HG03460 (cell line): ENCODE measurements around the gene VCPKMT.
A peak's percentile ranks its signal among the peaks of the same experiment; 100 is the strongest.
"Not testable (repeated sequence)": the region's sequence is repeated elsewhere in the genome, so short reads cannot be mapped to it uniquely, and the experiment has no call there.

ENCODE experiments used
- ATAC-seq: cut with Tn5 transposase; IDR thresholded peaks from one replicate; pipeline ENCODE4 v1.9.1; 2021; ENCODE audit not compliant: unreplicated experiment

Gene VCPKMT

GRCh38 chr14:50092006-50092555, 24.3 kb downstream of the VCPKMT start:
- no peak for ATAC-seq

DNA sequence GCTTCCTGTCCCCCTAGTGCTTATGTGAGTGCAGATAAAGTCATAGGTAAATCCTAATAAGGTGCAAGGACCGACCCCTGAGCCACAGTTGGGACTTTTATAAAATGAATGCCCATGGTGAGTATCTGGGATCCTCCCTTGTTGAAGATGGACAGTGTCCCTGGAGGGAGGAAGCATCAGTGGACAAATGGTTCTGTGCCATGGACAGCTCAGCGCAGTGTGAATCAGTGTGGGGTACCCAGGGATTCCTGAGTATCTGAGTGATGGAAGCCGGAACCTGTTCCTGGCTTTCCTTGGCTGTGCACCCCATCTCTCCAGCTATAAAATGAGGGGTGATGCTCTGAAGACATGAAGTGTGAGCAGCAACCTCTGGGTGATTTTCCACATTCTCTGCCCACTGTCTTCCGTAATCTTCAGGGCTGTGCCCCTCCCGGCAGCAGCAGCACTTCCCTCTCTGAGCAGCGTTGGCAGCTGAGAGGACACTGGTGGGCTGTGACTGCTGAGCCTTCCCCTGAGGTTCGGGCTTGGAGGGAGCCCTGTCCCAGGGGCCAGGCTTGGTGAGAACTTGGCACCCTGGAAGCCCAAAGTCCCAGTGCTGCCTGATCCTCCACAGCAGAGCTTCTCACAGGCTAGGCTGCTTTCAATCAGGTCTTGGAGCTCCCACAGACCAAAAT, 25.0 kb downstream of the VCPKMT start:
- no peak for ATAC-seq

DNA sequence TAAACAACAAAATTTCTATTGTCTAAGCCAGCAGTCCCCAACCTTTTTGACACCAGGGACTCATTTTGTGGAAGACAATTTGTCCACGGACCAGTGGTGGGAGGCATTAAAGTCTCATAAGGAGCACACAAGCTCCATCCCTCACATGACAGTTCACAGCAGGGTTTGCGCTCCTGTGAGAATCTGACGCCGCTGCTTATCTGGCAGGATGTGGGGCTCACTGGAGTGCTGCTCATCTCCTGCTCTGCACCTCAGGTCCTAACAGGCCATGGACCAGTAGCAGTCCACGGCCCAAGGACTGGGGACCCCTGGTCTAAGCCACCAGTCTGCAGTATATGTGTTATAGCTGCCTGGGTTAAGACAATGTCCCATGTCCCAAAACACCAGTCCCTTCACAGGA, 27.2 kb downstream of the VCPKMT start:
- no peak for ATAC-seq

- no peak for ATAC-seq
These were observed 27.6 kb downstream of the VCPKMT start for GRCh38 chr14:50088731-50089130.

DNA sequence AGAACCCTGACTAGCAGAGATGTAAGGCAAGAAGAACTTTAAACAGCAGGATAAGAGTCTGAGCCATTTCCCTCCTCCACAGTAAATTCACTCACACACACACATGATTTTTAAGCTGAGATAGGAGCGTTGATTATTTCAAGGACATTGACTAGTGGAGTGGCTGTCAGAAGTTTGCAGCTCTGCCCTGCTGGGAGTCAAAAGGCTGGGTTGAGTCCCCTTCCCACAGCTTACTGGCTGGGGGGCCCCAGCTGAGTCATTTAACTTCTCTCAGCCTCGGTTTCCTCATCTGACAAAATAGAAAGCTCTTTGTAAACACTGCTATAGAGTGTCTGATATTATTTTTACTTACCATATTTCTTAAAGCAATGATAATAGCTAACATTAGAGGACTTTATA, 28.3 kb downstream of the VCPKMT start:
- ATAC-seq = no peak

- ATAC-seq = no peak
These were observed 28.8 kb downstream of the VCPKMT start for GRCh38 chr14:50087341-50088116.

- no peak for ATAC-seq
These were observed 30.1 kb downstream of the VCPKMT start for GRCh38 chr14:50086321-50086711.

DNA sequence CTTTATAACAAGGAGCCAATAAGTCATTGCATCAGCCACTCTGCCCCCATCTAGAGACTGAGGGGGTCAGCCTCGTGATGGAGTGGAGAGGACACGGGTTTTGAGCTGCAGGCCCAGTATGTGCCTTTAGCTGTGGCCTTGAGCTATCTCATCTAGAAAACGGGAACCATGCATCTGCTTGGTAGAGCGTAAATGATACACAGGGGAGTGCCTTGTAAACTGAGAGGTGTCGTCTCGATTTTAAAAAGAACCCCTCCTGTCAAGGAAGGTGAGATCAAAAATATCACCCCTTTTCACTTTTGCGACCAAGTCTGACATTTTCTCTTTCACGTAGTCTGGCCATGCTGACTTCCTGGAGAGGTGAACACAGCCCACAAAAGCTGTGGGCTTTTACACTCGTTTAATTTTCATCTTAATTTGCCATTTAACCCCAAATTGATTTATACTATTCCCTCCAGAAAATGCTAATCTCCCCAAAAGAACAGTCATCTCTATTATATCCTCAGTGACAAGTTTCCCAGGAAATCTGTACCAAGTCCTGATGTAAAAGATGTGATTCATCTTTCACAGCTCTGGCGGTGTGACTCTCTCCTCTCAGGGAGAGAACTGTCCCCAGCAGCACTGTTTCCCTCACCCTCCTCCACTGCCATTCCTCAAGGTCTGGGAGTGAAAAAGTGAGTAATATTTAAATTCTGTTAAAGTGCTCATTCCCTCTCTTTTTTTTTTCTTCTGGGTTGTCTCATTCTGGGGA, 30.6 kb downstream of the VCPKMT start:
- peak; percentile 58 for ATAC-seq

DNA sequence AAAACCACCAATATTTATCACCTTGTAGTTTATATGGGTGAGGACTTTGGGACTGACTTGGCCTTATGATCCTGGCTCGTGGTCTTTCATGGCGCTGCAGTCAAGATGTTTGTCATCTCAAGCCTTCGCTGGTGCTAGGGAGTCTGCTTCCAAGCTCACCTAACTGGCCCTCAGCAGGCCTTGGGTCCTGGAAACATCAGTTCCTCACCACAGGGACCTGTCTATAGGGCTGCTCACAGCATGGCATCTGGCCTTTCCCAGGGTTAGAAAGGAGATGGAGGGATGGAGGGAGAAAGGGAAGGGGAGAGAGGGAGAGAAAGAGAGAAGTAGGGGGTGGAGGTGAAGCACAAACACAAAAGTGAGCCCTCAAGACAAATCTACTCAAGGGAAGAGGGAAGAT, 31.7 kb downstream of the VCPKMT start:
- ATAC-seq = no peak

DNA sequence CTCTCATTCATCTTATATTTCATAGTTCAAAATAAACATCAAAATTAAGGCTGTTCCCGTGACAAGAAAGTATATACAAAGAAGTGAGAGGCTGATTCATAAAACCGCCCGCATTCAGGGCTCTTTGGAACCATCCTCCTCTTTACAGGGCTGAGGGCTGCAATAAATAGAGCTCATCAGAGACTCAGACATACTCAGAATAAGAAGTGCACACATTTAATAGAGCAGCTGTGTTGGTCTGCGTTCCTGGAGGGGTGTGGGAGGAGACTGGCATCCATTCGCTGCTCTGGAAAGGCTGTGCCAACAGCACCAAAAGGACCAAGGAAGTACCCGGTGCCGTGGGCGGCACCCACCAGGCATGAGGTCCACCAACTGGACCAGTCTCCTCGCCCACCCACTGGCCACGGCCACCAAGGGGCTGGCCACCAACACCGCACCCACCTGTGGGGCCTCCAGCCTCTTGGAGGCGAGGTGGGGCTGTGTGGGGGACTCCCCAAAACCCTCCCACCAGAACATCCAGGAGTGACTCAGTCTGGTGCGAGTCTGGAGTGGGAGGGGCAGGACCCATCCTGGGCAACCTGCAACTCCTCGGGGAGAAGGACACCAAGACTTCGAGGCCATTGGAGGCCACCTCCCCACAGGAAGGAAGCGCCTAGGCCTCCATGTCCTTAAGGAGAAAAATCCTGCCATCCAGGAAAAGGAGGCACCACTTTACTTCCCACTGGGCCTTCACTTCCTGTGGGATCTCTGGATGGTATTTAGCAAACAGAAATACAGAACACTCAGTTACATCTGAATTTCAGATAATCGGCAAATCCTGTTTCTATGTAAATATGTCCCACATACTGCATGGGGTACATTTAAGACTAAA, 32.7 kb downstream of the VCPKMT start:
- peak; percentile 25 for ATAC-seq

GRCh38 chr14:50082784-50083466, 33.4 kb downstream of the VCPKMT start:
- peak; percentile 64 for ATAC-seq

- ATAC-seq = no peak
These were observed 34.0 kb downstream of the VCPKMT start for GRCh38 chr14:50082308-50082742.

- ATAC-seq = not testable (repeated sequence)
These were observed 37.3 kb downstream of the VCPKMT start for GRCh38 chr14:50079103-50079502.

DNA sequence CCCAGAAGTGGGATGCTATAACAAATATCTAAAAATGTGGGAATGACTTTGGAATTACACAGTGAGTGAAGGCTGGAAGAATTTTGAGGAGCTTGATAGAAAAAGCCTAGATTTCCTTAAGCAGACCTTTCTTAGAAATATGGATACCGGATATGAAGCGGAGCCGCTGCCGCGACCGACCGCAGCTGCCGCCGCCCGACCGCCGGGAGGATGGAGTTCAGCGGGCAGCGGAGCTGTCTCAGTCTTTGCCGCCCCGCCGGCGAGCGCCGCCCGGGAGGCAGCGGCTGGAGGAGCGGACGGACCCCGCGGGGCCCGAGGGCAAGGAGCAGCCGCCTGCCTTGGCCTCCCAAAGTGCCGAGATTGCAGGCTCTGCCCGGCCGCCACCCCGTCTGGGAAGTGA, 42.7 kb downstream of the VCPKMT start:
- ATAC-seq = not testable (repeated sequence)

DNA sequence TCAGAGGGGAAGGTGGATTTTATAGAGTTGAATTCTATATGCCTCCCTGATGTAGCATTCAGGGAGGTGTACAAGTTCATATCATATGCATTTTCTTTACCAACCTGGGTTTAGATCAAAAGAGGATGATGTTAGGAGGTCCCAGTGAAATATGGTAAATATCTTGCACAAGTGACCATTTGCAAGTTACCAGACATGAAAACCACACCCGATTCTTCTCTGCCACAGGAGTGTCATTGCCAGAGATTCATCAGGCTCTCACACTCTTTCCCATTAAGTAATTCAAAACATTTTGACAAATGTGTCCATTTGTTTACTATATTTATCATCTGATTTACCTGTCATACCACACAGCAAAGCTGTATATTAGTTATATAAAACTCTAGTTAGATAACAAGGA, 44.0 kb downstream of the VCPKMT start:
- ATAC-seq = no peak

DNA sequence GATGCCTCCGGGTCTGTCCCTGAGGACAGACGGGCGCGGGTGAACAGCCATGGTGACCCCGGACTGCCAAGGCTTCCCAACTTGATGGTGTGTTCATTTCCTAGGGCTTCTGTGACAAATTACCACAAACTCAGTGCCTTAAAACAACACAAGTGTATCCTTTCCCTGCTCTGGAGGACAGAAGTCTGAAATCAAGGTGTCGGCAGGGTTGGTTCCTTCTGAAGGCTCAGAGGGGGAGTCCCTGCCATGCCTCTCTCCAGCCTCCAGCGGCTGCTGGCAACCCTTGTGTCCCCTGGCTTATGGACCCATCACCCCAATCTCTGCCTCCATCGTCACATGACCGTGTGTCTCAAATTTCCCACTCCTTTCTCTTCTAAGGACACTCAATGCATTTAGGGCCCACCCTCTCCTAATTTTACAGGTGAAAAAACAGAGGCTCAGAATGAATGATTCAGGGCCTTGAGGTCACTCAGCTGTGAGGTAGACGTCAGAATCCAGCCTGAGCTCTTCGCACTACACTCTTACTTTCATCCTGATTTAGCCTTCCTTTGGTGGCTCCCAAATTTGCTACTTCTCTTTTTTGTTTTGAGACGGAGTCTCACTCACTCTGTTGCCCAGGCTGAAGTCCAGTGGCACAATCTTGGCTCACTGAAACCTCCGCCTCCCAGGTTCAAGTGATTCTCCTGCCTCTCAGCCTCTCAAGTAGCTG, 45.4 kb downstream of the VCPKMT start:
- ATAC-seq = no peak

- ATAC-seq = no peak
These were observed 46.1 kb downstream of the VCPKMT start for GRCh38 chr14:50070230-50070629.

GRCh38 chr14:50069325-50069724, 47.0 kb downstream of the VCPKMT start:
- no peak for ATAC-seq

- no peak for ATAC-seq
These were observed 47.9 kb downstream of the VCPKMT start for GRCh38 chr14:50068496-50068895.
